Activated CD4-positive, alpha-beta T cell treated with anti-CD3 and anti-CD28 coated beads for 36 hours (primary cell): ENCODE measurements around the gene TSPYL6. TPM values are rescaled to one million over a fixed set of nuclear protein-coding genes. Genes with fewer than 3 reads are reported as not detected.

Source experiments
- ATAC-seq: fragments of 200-7000 bp; cut with Tn5 transposase; one replicate; pipeline ENCODE4 v1.10.0; 2021; ENCODE audit warnings: mild to moderate bottlenecking, moderate library complexity
- CTCF ChIA-PET: fragments of 350-600 bp; sonication (Branson Sonifier 250); formaldehyde crosslinking; loops from one replicate; lab custom pipeline; 2021; ENCODE audit warnings: antibody characterized with exemption; lab: Charles Lee
- POLR2A ChIA-PET: fragments of 350-600 bp; sonication (Branson Sonifier 250); formaldehyde crosslinking; loops from one replicate; lab custom pipeline; 2021; ENCODE audit warnings: antibody characterized with exemption, inconsistent platforms; lab: Charles Lee
- DNase-seq: peaks from one replicate; pipeline ENCODE4 v3.0.0-alpha.2; 2020
- H3K27ac Mint-ChIP-seq: one replicate; pipeline ENCODE4 v1.8.0; 2021; ENCODE audit warnings: mixed read lengths
- H3K27me3 Mint-ChIP-seq: one replicate; pipeline ENCODE4 v1.8.0; 2021; ENCODE audit warnings: mixed read lengths
- H3K36me3 Mint-ChIP-seq: one replicate; pipeline ENCODE4 v1.8.0; 2021; ENCODE audit warnings: low read depth, mixed read lengths
- H3K4me1 Mint-ChIP-seq: one replicate; pipeline ENCODE4 v1.8.0; 2021; ENCODE audit warnings: mixed read lengths
- H3K4me3 Mint-ChIP-seq: one replicate; pipeline ENCODE4 v1.8.0; 2021; ENCODE audit warnings: mild to moderate bottlenecking, moderate library complexity, mixed read lengths
- H3K9me3 Mint-ChIP-seq: one replicate; pipeline ENCODE4 v1.8.0; 2021; ENCODE audit warnings: low read depth, mixed read lengths
- intact Hi-C, 2 experiments: fragments of 100-400 bp; cut with DNase I in 1 of 2; cut with micrococcal nuclease in 1 of 2; formaldehyde crosslinking; loops; one replicate each; pipeline versions ENCODE4 v1.14.2 to v1.15.1; 2022 to 2024; cut with DNase I, micrococcal nuclease
- total RNA-seq, 2 experiments: library from RNA; stranded (reverse); gene quantifications; one replicate each; pipeline ENCODE4 v1.2.3, GENCODE V29; 2021

Gene TSPYL6
- total RNA-seq, 2 experiments from 2014 or later = not detected

GRCh38 chr2:54224997-54225396, 31.0 kb downstream of the TSPYL6 start:
- no peak for DNase-seq
- peaks cover 4% of the 10 kb centered on the region for H3K36me3 Mint-ChIP-seq
- H3K9me3 Mint-ChIP-seq = no peaks in the 10 kb centered on the region
- no peak overlapping the region for H3K27ac Mint-ChIP-seq
- ChIA-PET POLR2A (no interaction called here), CTCF (no interaction called here)
- no peaks in the 10 kb centered on the region for H3K4me1 Mint-ChIP-seq
- no peak for ATAC-seq
- no peak overlapping the region for H3K4me3 Mint-ChIP-seq
- intact Hi-C loops = no loop called here
- H3K27me3 Mint-ChIP-seq = no peaks in the 10 kb centered on the region

- no peaks in the 10 kb centered on the region for H3K4me1 Mint-ChIP-seq
- H3K27ac Mint-ChIP-seq = no peak overlapping the region
- H3K27me3 Mint-ChIP-seq = no peaks in the 10 kb centered on the region
- POLR2A ChIA-PET = no interaction called here
- CTCF ChIA-PET = interaction anchor here (0.7 kb wide), 1 partner anchor 20 kb away, joined by 3 read pairs; no protein-coding TSS in a partner anchor
- peaks cover 15% of the 10 kb centered on the region for H3K36me3 Mint-ChIP-seq
- peaks cover 13% of the 10 kb centered on the region for H3K9me3 Mint-ChIP-seq
- DNase-seq = no peak
- ATAC-seq = no peak
- intact Hi-C loops = no loop called here
- H3K4me3 Mint-ChIP-seq = no peak overlapping the region
These were observed 42.9 kb downstream of the TSPYL6 start for GRCh38 chr2:54213082-54213481.

- Mint-ChIP-seq H3K9me3 (peaks cover 13% of the 10 kb centered on the region), H3K27ac (no peak overlapping the region), H3K27me3 (no peaks in the 10 kb centered on the region), H3K4me3 (no peak overlapping the region), H3K4me1 (no peaks in the 10 kb centered on the region), H3K36me3 (peaks cover 15% of the 10 kb centered on the region)
- no peak for ATAC-seq
- DNase-seq = no peak
- CTCF ChIA-PET = interaction anchor here (1.0 to 1.3 kb wide), 2 partner anchors 9 to 10 kb away, joined by 3 read pairs; no protein-coding TSS in a partner anchor
- intact Hi-C loops = no loop called here
- POLR2A ChIA-PET = no interaction called here
These were observed 43.6 kb downstream of the TSPYL6 start for GRCh38 chr2:54212456-54212855.

GRCh38 chr2:54209379-54209778, 46.6 kb downstream of the TSPYL6 start:
- Mint-ChIP-seq H3K36me3 (peaks cover 8% of the 10 kb centered on the region), H3K27me3 (no peaks in the 10 kb centered on the region), H3K4me3 (no peak overlapping the region), H3K4me1 (peaks cover 4% of the 10 kb centered on the region), H3K27ac (no peak overlapping the region), H3K9me3 (peaks cover 6% of the 10 kb centered on the region)
- DNase-seq = no peak
- intact Hi-C loops = no loop called here
- no peak for ATAC-seq
- CTCF ChIA-PET = no interaction called here
- POLR2A ChIA-PET = no interaction called here

- ChIA-PET POLR2A (no interaction called here), CTCF (interaction anchor here (0.5 to 1.5 kb wide), 6 partner anchors 24 to 724 kb away, joined by 3 to 4 read pairs (median 3); no protein-coding TSS in a partner anchor)
- no peaks in the 10 kb centered on the region for H3K27me3 Mint-ChIP-seq
- intact Hi-C loops = no loop called here
- no peak for DNase-seq
- no peak for ATAC-seq
- no peak overlapping the region for H3K4me3 Mint-ChIP-seq
- peaks cover 4% of the 10 kb centered on the region for H3K4me1 Mint-ChIP-seq
- H3K27ac Mint-ChIP-seq = no peak overlapping the region
- H3K36me3 Mint-ChIP-seq = peaks cover 4% of the 10 kb centered on the region
- peaks cover 2% of the 10 kb centered on the region for H3K9me3 Mint-ChIP-seq
These were observed 47.4 kb downstream of the TSPYL6 start for GRCh38 chr2:54208364-54209240.

- DNase-seq (no peak), ATAC-seq (no peak)
- Mint-ChIP-seq H3K27me3 (no peaks in the 10 kb centered on the region), H3K4me3 (no peak overlapping the region), H3K36me3 (no peaks in the 10 kb centered on the region), H3K4me1 (peaks cover 4% of the 10 kb centered on the region), H3K9me3 (no peaks in the 10 kb centered on the region), H3K27ac (no peak overlapping the region)
- POLR2A ChIA-PET = no interaction called here
- CTCF ChIA-PET = interaction anchor here (0.6 to 1.5 kb wide), 4 partner anchors 22 to 499 kb away, joined by 3 to 4 read pairs (median 3); no protein-coding TSS in a partner anchor
- intact Hi-C loops = loop anchor here in 1 of 2 experiments (2.0 kb wide), 1 partner anchor 295 kb away; no protein-coding TSS in a partner anchor
These were observed 48.3 kb downstream of the TSPYL6 start for GRCh38 chr2:54207666-54208195.

GRCh38 chr2:54206596-54206995, 49.4 kb downstream of the TSPYL6 start:
- intact Hi-C loops = loop anchor here in 1 of 2 experiments (2.0 kb wide), 1 partner anchor 296 kb away; no protein-coding TSS in a partner anchor
- no peak overlapping the region for H3K4me3 Mint-ChIP-seq
- POLR2A ChIA-PET = no interaction called here
- ATAC-seq (no peak), DNase-seq (no peak)
- H3K4me1 Mint-ChIP-seq = peaks cover 4% of the 10 kb centered on the region
- CTCF ChIA-PET = interaction anchor here (0.9 to 1.0 kb wide), 2 partner anchors 9 to 30 kb away, joined by 3 to 5 read pairs; no protein-coding TSS in a partner anchor
- no peak overlapping the region for H3K27ac Mint-ChIP-seq
- H3K27me3 Mint-ChIP-seq = no peaks in the 10 kb centered on the region
- no peaks in the 10 kb centered on the region for H3K36me3 Mint-ChIP-seq
- no peaks in the 10 kb centered on the region for H3K9me3 Mint-ChIP-seq

- H3K4me1 Mint-ChIP-seq = peaks cover 4% of the 10 kb centered on the region
- DNase-seq (no peak), ATAC-seq (no peak)
- intact Hi-C loops = no loop called here
- POLR2A ChIA-PET = no interaction called here
- no peaks in the 10 kb centered on the region for H3K36me3 Mint-ChIP-seq
- no peak overlapping the region for H3K27ac Mint-ChIP-seq
- no peak overlapping the region for H3K4me3 Mint-ChIP-seq
- H3K9me3 Mint-ChIP-seq = no peaks in the 10 kb centered on the region
- no peaks in the 10 kb centered on the region for H3K27me3 Mint-ChIP-seq
- CTCF ChIA-PET = no interaction called here
These were observed 51.6 kb downstream of the TSPYL6 start for GRCh38 chr2:54204476-54204875.

Other genes starting within 250 kb of the TSPYL6 start
- gene ACYP2, start 140.6 kb downstream of the TSPYL6 start, total RNA-seq = 1 to 10 TPM; 6.0 to 6.9 TPM
- 10 to 100 TPM; 76.6 to 86.8 TPM for gene SPTBN1, start 200.1 kb upstream of the TSPYL6 start, total RNA-seq